ENCODE data around the gene NPLOC4. TPM values are rescaled to one million over a fixed set of nuclear protein-coding genes. Genes with fewer than 3 reads are reported as not detected.
A peak's percentile ranks its signal among the peaks of the same experiment; 100 is the strongest.

NPLOC4 gene
- total and polyA plus RNA-seq, 5 experiments from 2014 or later, result 46.3 to 101 (median 57.8) TPM

DNA sequence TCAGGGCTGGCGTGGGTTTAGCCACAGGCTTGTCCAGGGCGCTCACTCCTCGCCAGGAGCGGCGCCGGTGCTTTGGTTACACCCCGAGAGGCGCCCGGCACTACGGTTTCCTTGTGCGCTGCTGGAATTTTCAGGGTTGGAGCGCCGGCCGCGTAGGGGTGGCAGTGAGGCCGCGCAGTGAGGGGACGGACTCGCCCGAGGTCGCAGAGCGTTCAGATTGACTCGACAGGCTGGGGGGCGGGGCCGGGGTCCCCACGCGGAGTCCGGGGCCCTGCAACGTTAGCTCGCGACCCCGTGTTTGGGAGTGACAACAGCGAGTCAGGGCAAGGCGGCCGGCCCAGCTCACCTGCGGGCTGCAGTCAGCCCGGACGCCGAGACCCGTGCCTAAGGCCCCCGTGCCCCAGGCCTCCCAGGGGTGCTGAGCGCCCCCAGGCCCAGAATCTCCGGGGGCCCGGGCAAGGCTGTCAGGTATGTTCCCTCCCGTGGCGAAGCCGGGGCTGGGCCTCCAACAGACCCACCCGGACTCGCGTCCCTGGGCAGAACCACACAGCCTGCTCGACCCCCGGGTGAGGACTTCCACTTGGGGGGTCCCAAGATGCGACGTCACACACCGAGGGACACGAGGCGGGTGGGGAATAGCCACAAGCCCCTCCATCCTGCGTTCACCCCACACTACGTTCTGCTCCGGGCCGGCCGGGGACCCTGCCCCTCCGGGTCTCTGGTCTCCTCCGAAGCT, 123.0 kb downstream of the NPLOC4 start:
- Mint-ChIP-seq H3K36me3 (peaks cover 26 to 34% (median 33%) of the 10 kb centered on the region in 3 donors), H3K4me1 (peaks cover 29 to 64% (median 52%) of the 10 kb centered on the region in 4 donors), H3K27me3 (no peaks in the 10 kb centered on the region), H3K27ac (peak overlapping the region; percentile 79 to 96 (median 91)), H3K9me3 (peaks cover 0 to 2% (median 0%) of the 10 kb centered on the region in 9 donors), H3K4me3 (peak overlapping the region; percentile 81 to 98 (median 88))
- DNase-seq, result peak in 6 of 10 donors; percentile 34 to 68 (median 44)
- POLR2A ChIA-PET, result interaction anchor here (0.8 to 10.9 kb wide), 10 partner anchors 16 to 935 kb away, joined by 3 to 176 read pairs (median 6); partner anchors contain the start of genes FAAP100, MRPL12, NDUFAF8 and SLC38A10
- peak; percentile 2 to 3 for ATAC-seq

DNA sequence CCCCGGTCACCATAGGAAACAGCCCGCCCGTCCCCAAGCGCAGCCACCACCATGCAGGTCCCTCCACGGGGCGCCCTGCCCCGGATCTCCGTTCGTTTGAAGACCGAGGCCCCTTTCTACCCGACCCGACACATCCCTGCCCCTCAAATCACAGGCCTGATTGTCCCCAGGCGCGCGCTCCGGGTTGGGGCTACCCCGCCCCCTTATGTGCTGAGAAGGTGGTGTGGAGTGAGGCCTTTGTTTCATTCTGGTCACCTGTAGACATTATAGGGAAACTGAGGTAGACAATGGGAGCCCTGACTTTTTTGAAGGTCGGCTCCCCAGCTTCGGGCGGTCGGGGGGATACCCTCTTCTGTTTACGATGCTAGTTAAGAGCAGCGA, 123.5 kb downstream of the NPLOC4 start:
- H3K9me3 Mint-ChIP-seq, result peaks cover 0 to 2% (median 0%) of the 10 kb centered on the region in 9 donors
- peaks cover 26 to 40% (median 33%) of the 10 kb centered on the region in 3 donors for H3K36me3 Mint-ChIP-seq
- peak overlapping the region; percentile 75 to 96 (median 91) for H3K27ac Mint-ChIP-seq
- POLR2A ChIA-PET, result interaction anchor here (0.8 to 10.9 kb wide), 12 partner anchors 28 to 1059 kb away, joined by 3 to 176 read pairs (median 6); partner anchors contain the start of genes CEP131, FAAP100, MRPL12 and NDUFAF8
- peaks cover 31 to 65% (median 57%) of the 10 kb centered on the region in 4 donors for H3K4me1 Mint-ChIP-seq
- H3K4me3 Mint-ChIP-seq, result peak overlapping the region; percentile 81 to 98 (median 88)
- DNase-seq (peak in 9 of 10 donors; percentile 37 to 81 (median 62)), ATAC-seq (peak; percentile 36 to 37)
- no peaks in the 10 kb centered on the region for H3K27me3 Mint-ChIP-seq

DNA sequence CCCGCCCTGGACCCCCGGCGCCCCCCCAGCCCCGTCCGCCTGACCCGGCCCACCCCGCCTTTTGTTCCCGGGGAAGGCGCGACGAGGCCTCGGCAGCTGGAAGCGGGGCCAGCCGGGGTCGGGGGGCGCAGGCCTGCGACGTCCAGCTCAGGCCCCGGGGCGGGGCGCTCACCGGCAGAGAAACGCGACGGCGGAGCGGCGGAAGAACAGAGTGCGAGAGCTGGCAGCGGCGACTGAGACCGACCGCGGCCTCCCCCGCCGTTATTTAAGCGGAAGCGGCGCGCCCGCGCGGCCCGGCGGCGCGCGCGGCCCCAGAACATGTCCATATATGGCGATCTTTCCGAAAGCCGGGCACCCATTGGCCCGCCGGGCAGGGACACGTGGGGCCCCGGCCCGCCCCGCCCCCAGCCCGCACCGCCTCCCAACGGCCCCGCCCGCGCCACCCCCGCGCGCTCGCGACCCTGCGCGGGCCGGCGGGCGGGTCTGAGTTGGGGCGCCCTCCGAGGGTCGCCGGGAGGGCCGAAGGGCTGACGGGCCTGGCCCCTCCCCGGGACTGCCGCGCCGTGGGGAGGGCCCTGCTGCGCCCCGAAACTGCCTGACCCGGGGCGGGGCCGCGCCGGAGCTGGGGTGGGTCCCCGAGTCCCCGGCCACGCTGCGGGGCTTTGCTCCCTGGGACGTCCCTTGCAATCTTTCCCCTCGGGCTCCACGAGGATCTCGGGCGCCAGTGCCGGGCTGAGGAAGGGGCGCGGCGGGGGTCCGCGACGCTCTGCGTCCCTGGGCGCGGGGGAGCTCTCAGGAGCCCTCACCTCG, 124.1 kb downstream of the NPLOC4 start, which contains the start of gene ACTG1:
Gene ACTG1 (minus strand): TSS at position 238 of the 810 bp plus-strand sequence. CDS start 445 bp downstream, outside the sequence.
- peak; percentile 87 to 96 (median 90) for DNase-seq
- H3K4me1 Mint-ChIP-seq, result peaks cover 28 to 65% (median 55%) of the 10 kb centered on the region in 4 donors

DNA sequence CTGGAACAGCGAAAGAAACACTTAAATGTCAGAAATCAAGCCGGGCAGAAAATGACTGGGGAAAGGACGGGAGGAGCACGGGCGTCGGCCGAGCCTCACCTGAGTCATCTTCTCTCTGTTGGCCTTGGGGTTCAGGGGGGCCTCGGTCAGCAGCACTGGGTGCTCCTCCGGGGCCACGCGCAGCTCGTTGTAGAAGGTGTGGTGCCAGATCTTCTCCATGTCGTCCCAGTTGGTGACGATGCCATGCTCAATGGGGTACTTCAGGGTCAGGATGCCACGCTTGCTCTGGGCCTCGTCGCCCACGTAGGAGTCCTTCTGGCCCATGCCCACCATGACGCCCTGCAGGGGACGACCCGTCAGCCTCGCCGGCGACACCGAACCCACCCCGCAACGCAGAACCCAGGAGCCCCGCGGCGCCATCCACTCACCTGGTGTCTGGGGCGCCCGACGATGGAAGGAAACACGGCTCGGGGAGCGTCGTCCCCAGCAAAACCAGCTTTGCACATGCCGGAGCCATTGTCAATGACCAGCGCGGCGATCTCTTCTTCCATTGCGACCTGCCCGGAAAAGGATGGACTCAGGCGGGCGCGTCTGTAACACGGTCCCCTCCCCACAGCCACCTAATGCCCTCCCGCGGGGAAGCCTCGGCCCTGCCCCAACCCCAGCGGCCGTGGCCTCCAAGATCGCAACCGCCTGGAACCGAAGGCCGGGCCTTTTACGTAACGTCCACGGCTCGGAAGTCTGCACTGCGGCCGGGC, 124.9 kb downstream of the NPLOC4 start:
- peaks cover 0 to 2% (median 0%) of the 10 kb centered on the region in 9 donors for H3K9me3 Mint-ChIP-seq

More for the DNA sequence above, 124.1 kb downstream of the NPLOC4 start, which contains the start of gene ACTG1:
- H3K4me3 Mint-ChIP-seq, result peak within 1 kb of the TSS; percentile 95 to 100 (median 97)
- peaks cover 26 to 46% (median 33%) of the 10 kb centered on the region in 3 donors for H3K36me3 Mint-ChIP-seq
- peaks cover 0 to 2% (median 0%) of the 10 kb centered on the region in 9 donors for H3K9me3 Mint-ChIP-seq
- H3K27me3 Mint-ChIP-seq, result no peaks in the 10 kb centered on the region
- POLR2A ChIA-PET, result interaction anchor here (0.8 to 10.9 kb wide), 19 partner anchors 12 to 1058 kb away, joined by 3 to 176 read pairs (median 4); partner anchors contain the start of genes ARHGDIA, CEP131, FAAP100 and MRPL12
- peak; percentile 56 to 75 for ATAC-seq
- peak within 1 kb of the TSS; percentile 92 to 99 (median 97) for H3K27ac Mint-ChIP-seq

DNA sequence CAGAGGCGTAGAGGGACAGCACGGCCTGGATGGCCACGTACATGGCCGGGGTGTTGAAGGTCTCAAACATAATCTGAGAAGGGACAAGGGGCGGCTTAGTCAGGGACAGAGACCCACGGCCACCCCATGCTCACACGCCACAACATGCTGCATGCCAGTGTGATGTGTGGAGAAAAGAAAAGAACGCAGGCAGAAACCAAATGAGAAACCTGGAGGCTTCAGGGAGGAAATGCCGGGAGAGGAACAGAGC, 125.4 kb downstream of the NPLOC4 start:
- Mint-ChIP-seq H3K27ac (peak overlapping the region; percentile 92 to 99 (median 97)), H3K4me3 (peak overlapping the region; percentile 95 to 100 (median 97)), H3K36me3 (peaks cover 26 to 48% (median 33%) of the 10 kb centered on the region in 3 donors), H3K4me1 (peaks cover 26 to 64% (median 54%) of the 10 kb centered on the region in 4 donors), H3K27me3 (no peaks in the 10 kb centered on the region), H3K9me3 (peaks cover 0 to 2% (median 0%) of the 10 kb centered on the region in 9 donors)
- ATAC-seq (no peak), DNase-seq (peak in 3 of 10 donors; percentile 33 to 43 (median 33))
- POLR2A ChIA-PET, result interaction anchor here (0.7 to 10.9 kb wide), 22 partner anchors 8 to 1057 kb away, joined by 3 to 176 read pairs (median 4); partner anchors contain the start of genes ARHGDIA, ARL16, FAAP100 and HGS

More for the DNA sequence above, 124.9 kb downstream of the NPLOC4 start:
- Mint-ChIP-seq H3K4me1 (peaks cover 28 to 68% (median 57%) of the 10 kb centered on the region in 4 donors), H3K36me3 (peaks cover 26 to 48% (median 33%) of the 10 kb centered on the region in 3 donors), H3K27ac (peak overlapping the region; percentile 92 to 99 (median 97)), H3K4me3 (peak overlapping the region; percentile 95 to 100 (median 97)), H3K27me3 (no peaks in the 10 kb centered on the region)
- ATAC-seq, result peak in 1 of 2 donors; percentile 3
- peak in 6 of 10 donors; percentile 20 to 49 (median 37) for DNase-seq
- POLR2A ChIA-PET, result interaction anchor here (0.7 to 10.9 kb wide), 21 partner anchors 12 to 1058 kb away, joined by 3 to 176 read pairs (median 4); partner anchors contain the start of genes ARHGDIA, ARL16, CEP131 and FAAP100

DNA sequence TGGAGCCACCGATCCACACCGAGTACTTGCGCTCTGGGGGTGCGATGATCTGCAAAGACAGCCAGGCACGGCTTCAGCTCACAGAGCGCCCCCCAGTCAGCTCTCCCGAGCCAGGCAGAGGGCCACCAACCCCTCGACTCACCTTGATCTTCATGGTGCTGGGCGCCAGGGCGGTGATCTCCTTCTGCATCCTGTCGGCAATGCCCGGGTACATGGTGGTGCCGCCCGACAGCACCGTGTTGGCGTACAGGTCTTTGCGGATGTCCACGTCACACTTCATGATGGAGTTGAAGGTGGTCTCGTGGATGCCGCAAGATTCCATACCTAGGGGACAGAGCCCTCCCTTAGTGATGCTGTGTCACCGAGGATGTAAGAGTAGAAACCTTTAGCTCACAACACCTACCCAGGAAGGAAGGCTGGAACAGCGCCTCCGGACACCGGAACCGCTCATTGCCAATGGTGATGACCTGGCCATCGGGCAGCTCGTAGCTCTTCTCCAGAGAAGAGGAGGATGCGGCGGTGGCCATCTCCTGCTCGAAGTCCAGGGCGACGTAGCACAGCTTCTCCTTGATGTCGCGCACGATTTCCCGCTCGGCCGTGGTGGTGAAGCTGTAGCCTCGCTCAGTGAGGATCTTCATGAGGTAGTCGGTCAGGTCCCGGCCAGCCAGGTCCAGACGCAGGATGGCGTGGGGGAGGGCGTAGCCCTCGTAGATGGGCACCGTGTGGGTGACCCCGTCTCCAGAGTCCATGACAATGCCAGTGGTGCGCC, 125.9 kb downstream of the NPLOC4 start:
- Mint-ChIP-seq H3K27me3 (no peaks in the 10 kb centered on the region), H3K27ac (peak overlapping the region; percentile 92 to 99 (median 97)), H3K4me1 (peaks cover 26 to 59% (median 49%) of the 10 kb centered on the region in 4 donors), H3K9me3 (peaks cover 0 to 2% (median 0%) of the 10 kb centered on the region in 9 donors), H3K4me3 (peak overlapping the region; percentile 95 to 100 (median 97)), H3K36me3 (peaks cover 26 to 48% (median 33%) of the 10 kb centered on the region in 3 donors)
- DNase-seq, result peak in 8 of 10 donors; percentile 23 to 82 (median 59)
- ATAC-seq, result peak in 1 of 2 donors; percentile 3
- POLR2A ChIA-PET, result interaction anchor here (0.5 to 10.9 kb wide), 21 partner anchors 8 to 729 kb away, joined by 3 to 176 read pairs (median 4); partner anchors contain the start of genes ARL16, FAAP100, HGS and MRPL12

DNA sequence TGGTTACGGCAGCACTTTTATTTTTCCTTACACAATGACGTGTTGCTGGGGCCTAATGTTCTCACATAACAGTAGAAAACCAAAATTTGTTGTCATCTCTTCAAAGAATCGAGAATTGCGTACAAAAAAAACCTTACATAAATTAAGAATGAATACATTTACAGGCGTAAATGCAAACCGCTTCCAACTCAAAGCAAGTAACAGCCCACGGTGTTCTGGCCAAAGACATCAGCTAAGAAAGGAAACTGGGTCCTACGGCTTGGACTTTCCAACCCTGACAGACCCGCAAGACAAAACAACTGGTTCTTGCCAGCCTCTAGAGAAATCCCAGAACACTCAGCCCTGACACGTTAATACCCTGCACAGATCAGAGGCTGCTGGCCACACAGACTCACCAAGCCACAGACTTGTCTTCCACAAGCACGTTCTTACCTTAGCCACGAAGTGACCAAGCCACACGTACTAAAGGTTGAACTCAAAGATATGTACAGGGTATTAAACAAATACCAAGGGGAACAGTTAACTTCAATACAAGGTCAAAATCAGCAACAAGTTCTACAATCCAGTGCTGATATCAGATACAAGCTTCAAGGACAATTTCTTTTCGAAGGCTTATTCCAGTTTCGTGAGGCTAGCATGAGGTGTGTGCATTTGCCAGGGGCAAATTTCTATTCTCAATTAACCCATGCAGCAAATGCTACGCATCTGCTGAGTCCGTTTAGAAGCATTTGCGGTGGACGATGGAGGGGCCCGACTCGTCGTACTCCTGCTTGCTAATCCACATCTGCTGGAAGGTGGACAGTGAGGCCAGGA, 126.7 kb downstream of the NPLOC4 start:
- DNase-seq, result peak in 2 of 10 donors; percentile 48 to 52
- peak overlapping the region; percentile 95 to 100 (median 97) for H3K4me3 Mint-ChIP-seq
- H3K27me3 Mint-ChIP-seq, result no peaks in the 10 kb centered on the region
- peaks cover 26 to 52% (median 43%) of the 10 kb centered on the region in 4 donors for H3K4me1 Mint-ChIP-seq
- POLR2A ChIA-PET, result interaction anchor here (0.5 to 10.9 kb wide), 17 partner anchors 8 to 728 kb away, joined by 3 to 176 read pairs (median 5); partner anchors contain the start of genes FAAP100, MRPL12, NDUFAF8 and SLC38A10
- ATAC-seq, result no peak
- H3K36me3 Mint-ChIP-seq, result peaks cover 26 to 48% (median 33%) of the 10 kb centered on the region in 3 donors
- H3K9me3 Mint-ChIP-seq, result peaks cover 0 to 2% (median 0%) of the 10 kb centered on the region in 9 donors
- H3K27ac Mint-ChIP-seq, result peak overlapping the region; percentile 92 to 99 (median 97)

DNA sequence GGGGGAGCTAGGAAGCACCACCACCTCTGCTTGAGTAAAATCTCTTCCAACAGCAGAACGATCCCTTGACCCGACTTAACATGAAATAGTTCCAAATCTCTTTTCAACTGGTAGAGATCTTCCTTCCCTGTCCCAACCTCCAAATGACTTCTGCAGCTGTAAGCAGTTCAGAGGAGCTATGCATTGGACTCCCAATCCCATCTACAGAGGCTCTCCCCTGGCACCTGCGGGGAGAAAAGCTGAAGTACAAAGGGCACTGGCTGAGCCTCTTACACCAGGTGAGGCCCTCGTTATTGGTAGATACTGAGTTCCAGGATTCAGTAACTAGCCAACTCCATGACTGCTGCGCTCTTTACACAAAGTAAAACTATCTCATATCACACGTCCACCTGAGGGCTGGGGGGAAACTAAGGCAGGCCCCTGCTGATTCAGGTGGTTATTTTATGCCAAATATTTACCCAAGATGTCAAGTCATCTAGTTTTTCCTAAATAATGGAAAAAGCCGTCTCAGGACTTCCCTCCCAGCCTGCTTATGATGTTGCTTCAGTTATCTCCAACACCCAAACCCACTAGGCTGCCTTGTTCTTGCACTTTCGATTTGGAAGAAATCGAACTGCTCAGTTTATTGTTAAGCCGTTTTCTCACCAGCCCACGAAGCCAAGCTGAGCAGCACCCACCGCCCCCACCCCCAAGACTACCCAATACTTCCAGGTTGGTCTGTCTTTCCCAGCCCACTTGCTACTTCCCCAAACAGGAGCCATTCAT, 127.5 kb downstream of the NPLOC4 start:
- H3K27me3 Mint-ChIP-seq, result no peaks in the 10 kb centered on the region
- peak in 1 of 2 donors; percentile 5 for ATAC-seq
- peak in 3 of 10 donors; percentile 17 to 57 (median 46) for DNase-seq
- peak overlapping the region; percentile 92 to 99 (median 97) for H3K27ac Mint-ChIP-seq
- H3K9me3 Mint-ChIP-seq, result peaks cover 0 to 2% (median 0%) of the 10 kb centered on the region in 9 donors
- H3K4me1 Mint-ChIP-seq, result peaks cover 26 to 51% (median 41%) of the 10 kb centered on the region in 4 donors
- POLR2A ChIA-PET, result interaction anchor here (0.7 to 10.9 kb wide), 9 partner anchors 10 to 258 kb away, joined by 3 to 176 read pairs (median 5); partner anchors contain the start of genes FAAP100 and SLC38A10
- peak overlapping the region; percentile 95 to 100 (median 97) for H3K4me3 Mint-ChIP-seq
- H3K36me3 Mint-ChIP-seq, result peaks cover 26 to 48% (median 33%) of the 10 kb centered on the region in 3 donors

DNA sequence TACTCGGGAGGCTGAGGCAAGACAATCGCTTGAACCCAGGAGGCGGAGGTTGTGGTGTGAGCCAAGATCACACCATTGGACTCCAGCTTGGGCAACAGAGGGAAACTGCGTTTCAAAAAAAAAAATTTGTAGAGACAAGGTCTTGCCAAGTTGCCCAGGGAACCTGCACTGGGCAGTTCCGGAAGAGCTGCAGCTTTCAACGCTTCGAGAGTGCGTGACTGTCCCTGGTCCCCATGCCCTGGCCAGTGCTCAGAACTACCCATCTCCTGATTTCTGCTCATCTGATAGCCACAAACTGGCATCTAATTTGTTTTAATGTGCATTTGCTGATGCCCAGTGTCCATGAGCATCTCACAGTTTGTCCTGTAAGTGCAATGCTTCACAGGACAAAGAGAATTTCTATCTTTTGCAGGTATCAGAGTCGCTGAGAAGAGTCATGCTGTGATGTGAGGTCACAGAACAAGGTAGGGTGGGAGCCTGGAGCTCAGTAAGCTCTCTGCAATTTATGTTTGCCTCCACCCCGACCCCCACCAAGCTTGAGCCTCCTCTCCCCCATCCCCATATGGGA, 128.2 kb downstream of the NPLOC4 start:
- Mint-ChIP-seq H3K9me3 (peaks cover 0 to 2% (median 0%) of the 10 kb centered on the region in 9 donors), H3K27me3 (no peaks in the 10 kb centered on the region), H3K4me3 (peak overlapping the region; percentile 95 to 100 (median 97)), H3K36me3 (peaks cover 26 to 48% (median 33%) of the 10 kb centered on the region in 3 donors), H3K27ac (peak overlapping the region; percentile 92 to 99 (median 97)), H3K4me1 (peaks cover 26 to 51% (median 41%) of the 10 kb centered on the region in 4 donors)
- POLR2A ChIA-PET, result interaction anchor here (0.6 to 10.9 kb wide), 11 partner anchors 9 to 257 kb away, joined by 3 to 176 read pairs (median 3); partner anchors contain the start of gene FAAP100
- DNase-seq (no peak), ATAC-seq (no peak)

All from naive thymus-derived CD8-positive, alpha-beta T cell (primary cell).